ENCODE results near the gene GRB10.

GRCh38 chr7:50620433-50620832 lies 162.3 kb downstream of the GRB10 start:
- TF ChIP-seq EZH2 (IDR thresholded peaks at IDR 0.05) (no peak), CTCF (IDR thresholded peaks at IDR 0.05) (no peak)

Measured in neural progenitor cell (in vitro differentiated cells).